HCT116 (cell line): ENCODE data around the gene LYRM4. TPM values are rescaled to one million over a fixed set of nuclear protein-coding genes. Genes with fewer than 3 reads are reported as not detected.

Experiments used
- ATAC-seq: fragments of 200-7000 bp; cut with Tn5 transposase; 2 replicates; pipeline ENCODE4 v1.9.1; 2020; ENCODE audit warnings: mild to moderate bottlenecking, moderate library complexity
- BruUV-seq: library from RNA; stranded (reverse); fragments of 400-500 nt; replicated peaks from 2 replicates; lab custom pipeline; 2021; lab: Mats Ljungman, UMichigan
- CTCF ChIA-PET: fragments of 300-600 bp; sonication (Branson Sonifier 250); formaldehyde crosslinking; loops from one replicate; lab custom pipeline; 2021; ENCODE audit warnings: antibody characterized with exemption; lab: Charles Lee
- POLR2A ChIA-PET: fragments of 300-600, 350-600 bp; sonication (Branson Sonifier 250); formaldehyde crosslinking; loops from one replicate; lab custom pipeline; 2021; ENCODE audit warnings: antibody characterized with exemption; lab: Charles Lee
- RAD21 ChIA-PET, 2 experiments: fragments of 300-600 bp; sonication (Branson Sonifier 250); formaldehyde crosslinking; loops; one replicate each; lab custom pipeline; 2023; ENCODE audit warnings: low total read pairs in 2 of 2; ENCODE audit not compliant: uncharacterized antibody in 2 of 2, unreplicated experiment in 2 of 2, low non-redundant PET in 1 of 2; lab: Charles Lee
- DNase-seq: peaks from one replicate; pipeline ENCODE4 v3.0.0-alpha.2; 2010; ENCODE audit warnings: low read depth, low spot score
- H2AFZ ChIP-seq: fragments of 200-600 bp; shearing (Covaris generic), sonication (generic); 2 replicates; pipeline ENCODE4 v1.6.1; 2017; ENCODE audit warnings: low read depth, mixed run types, mixed read lengths, antibody characterized with exemption, low read length; ENCODE audit not compliant: poor library complexity, severe bottlenecking
- H3K27ac ChIP-seq: 2 replicates; pipeline ENCODE4 v1.5.1; 2012; ENCODE audit warnings: low read depth, low read length
- H3K27me3 ChIP-seq: fragments of 200-600 bp; sonication (generic); 2 replicates; pipeline ENCODE4 v1.6.1; 2016; ENCODE audit warnings: mixed run types, low read length, mixed read lengths; ENCODE audit not compliant: insufficient read depth
- H3K36me3 ChIP-seq, 2 experiments: fragments of 200-500 bp in 1 of 2; fragments of 200-600 bp in 1 of 2; sonication (Bioruptor generic) in 1 of 2; sonication (generic) in 1 of 2; 2 replicates each; pipeline versions ENCODE4 v1.5.1 to v1.6.1; 2014 to 2016; ENCODE audit warnings: low read length in 2 of 2, inconsistent platforms in 1 of 2, mixed read lengths in 1 of 2, mixed run types in 1 of 2; ENCODE audit not compliant: insufficient read depth in 2 of 2, control insufficient read depth in 1 of 2
- H3K4me1 ChIP-seq, 2 experiments: fragments of 200-600 bp in 1 of 2; sonication (generic) in 1 of 2; 2 replicates each; pipeline versions ENCODE4 v1.5.1 to v1.6.1; 2012 to 2017; ENCODE audit warnings: low read length in 2 of 2, inconsistent platforms in 1 of 2, mild to moderate bottlenecking in 1 of 2, mixed read lengths in 1 of 2, mixed run types in 1 of 2, moderate library complexity in 1 of 2; ENCODE audit not compliant: insufficient read depth in 2 of 2, control insufficient read depth in 1 of 2
- H3K4me2 ChIP-seq: fragments of 200-600 bp; sonication (generic); 2 replicates; pipeline ENCODE4 v1.6.1; 2017; ENCODE audit warnings: mixed run types, low read length, mixed read lengths
- H3K4me3 ChIP-seq, 2 experiments: fragments of 200-600 bp in 1 of 2; sonication (generic) in 1 of 2; replicated peaks in 1 of 2; 2 replicates each; pipeline ENCODE4 v1.5.1; 2011 to 2016; ENCODE audit warnings: low read length in 2 of 2, control low read depth in 1 of 2, low read depth in 1 of 2, mild to moderate bottlenecking in 1 of 2, mixed read lengths in 1 of 2, mixed run types in 1 of 2
- H3K79me2 ChIP-seq: fragments of 200-600 bp; sonication (generic); 2 replicates; pipeline ENCODE4 v1.6.1; 2017; ENCODE audit warnings: mild to moderate bottlenecking, mixed run types, low read length, moderate library complexity, mixed read lengths; ENCODE audit not compliant: insufficient read depth
- H3K9ac ChIP-seq: fragments of 200-600 bp; sonication (generic); 2 replicates; pipeline ENCODE4 v1.6.1; 2016; ENCODE audit warnings: low read length, mixed read lengths
- H3K9me2 ChIP-seq: fragments of 200-600 bp; sonication (generic), shearing (Covaris generic); 2 replicates; pipeline ENCODE4 v1.6.1; 2017; ENCODE audit warnings: mixed run types, mild to moderate bottlenecking, moderate library complexity; ENCODE audit not compliant: insufficient read depth
- H3K9me3 ChIP-seq, 2 experiments: fragments of 200-500 bp in 1 of 2; fragments of 200-600 bp in 1 of 2; sonication (Bioruptor generic) in 1 of 2; sonication (generic) in 1 of 2; 2 replicates each; pipeline ENCODE4 v1.6.1; 2014 to 2017; ENCODE audit warnings: low read length in 2 of 2, mixed read lengths in 2 of 2, inconsistent platforms in 1 of 2, low read depth in 1 of 2, mild to moderate bottlenecking in 1 of 2, mixed run types in 1 of 2, moderate library complexity in 1 of 2; ENCODE audit not compliant: control insufficient read depth in 1 of 2, insufficient read depth in 1 of 2
- H4K20me1 ChIP-seq: fragments of 200-600 bp; sonication (generic), shearing (Covaris generic); 2 replicates; pipeline ENCODE4 v1.6.1; 2017; ENCODE audit warnings: mixed run types, mild to moderate bottlenecking, moderate library complexity; ENCODE audit not compliant: insufficient read depth
- CBX3 ChIP-seq: IDR thresholded peaks from 2 replicates; pipeline ENCODE4 v1.6.1; 2012; ENCODE audit warnings: low read depth
- CEBPB ChIP-seq: IDR thresholded peaks from 2 replicates; pipeline ENCODE4 v1.6.1; 2012; ENCODE audit warnings: low read depth
- MAX ChIP-seq: IDR thresholded peaks from 2 replicates; pipeline ENCODE4 v1.6.1; 2012
- POLR2AphosphoS5 ChIP-seq: IDR thresholded peaks from 2 replicates; pipeline ENCODE4 v1.6.1; 2011; ENCODE audit warnings: mild to moderate bottlenecking, low read depth, low read length, moderate library complexity
- REST ChIP-seq: IDR thresholded peaks from 2 replicates; pipeline ENCODE4 v1.6.1; 2012; ENCODE audit warnings: low read depth
- TCF7L2 ChIP-seq: IDR thresholded peaks from 2 replicates; pipeline ENCODE4 v1.7.0; 2011; ENCODE audit warnings: borderline replicate concordance, inconsistent platforms; ENCODE audit not compliant: insufficient read depth, insufficient read length; ENCODE audit errors: extremely low read depth
- YY1 ChIP-seq: IDR thresholded peaks from 2 replicates; pipeline ENCODE4 v1.6.1; 2011; ENCODE audit warnings: low read length, low read depth, moderate library complexity, mild to moderate bottlenecking; ENCODE audit not compliant: insufficient replicate concordance; ENCODE audit errors: extremely low read depth
- ZBTB33 ChIP-seq: IDR thresholded peaks from 2 replicates; pipeline ENCODE4 v1.6.1; 2011; ENCODE audit warnings: mild to moderate bottlenecking, low read length, moderate library complexity; ENCODE audit not compliant: insufficient replicate concordance; ENCODE audit errors: extremely low read depth
- ZNF274 ChIP-seq: fragments of 200-500 bp; sonication (Bioruptor generic); IDR thresholded peaks from 2 replicates; pipeline ENCODE4 v1.6.1; 2014; ENCODE audit warnings: mild to moderate bottlenecking, low read depth, low read length, inconsistent platforms
- intact Hi-C: fragments of 100-400 bp; cut with micrococcal nuclease; formaldehyde crosslinking; loops from 2 replicates; pipeline ENCODE4 v1.10.0; 2022
- total RNA-seq: library from RNA; stranded (reverse); gene quantifications from one replicate; pipeline ENCODE4 v1.2.1, GENCODE V29; 2021; ENCODE audit not compliant: unreplicated experiment

The LYRM4 gene
- total RNA-seq, 1 experiment from 2014 or later = 30.1 TPM

- no peak for TF ChIP-seq ZBTB33
These were observed 98.4 kb downstream of the LYRM4 start (continued) for GRCh38 chr6:5162355-5162754.

GRCh38 chr6:5160206-5160605 lies 100.5 kb downstream of the LYRM4 start:
- Histone ChIP-seq H3K36me3 (no peaks in the 10 kb centered on the region), H2AFZ (no peak overlapping the region), H3K9me3 (no peaks in the 10 kb centered on the region), H3K9me2 (0 out of 2 replicates have a peak, but pooled peaks cover 3% of the 10 kb centered on the region), H4K20me1 (no peaks in the 10 kb centered on the region), H3K4me3 (no peak overlapping the region), H3K4me1 (peaks cover 6 to 15% of the 10 kb centered on the region in 2 experiments; a peak in 3 of 4 replicates), H3K27ac (no peak overlapping the region), H3K79me2 (no peaks in the 10 kb centered on the region; the same call in 1 of the 2 replicates), H3K9ac (no peak overlapping the region), H3K27me3 (no peaks in the 10 kb centered on the region), H3K4me2 (no peak overlapping the region)
- ChIA-PET POLR2A (no interaction called here), CTCF (interaction anchor here (1.9 kb wide), 1 partner anchor 16 kb away, joined by 5 read pairs; no protein-coding TSS in a partner anchor), RAD21 (no interaction called here)
- intact Hi-C loops = no loop called here
- no TSS peak for BruUV-seq
- TF ChIP-seq TCF7L2 = no peak
- TF ChIP-seq CEBPB = no peak
- no peak for TF ChIP-seq POLR2AphosphoS5
- no peak for TF ChIP-seq ZNF274
- TF ChIP-seq CBX3 = no peak
- no peak for TF ChIP-seq MAX
- TF ChIP-seq YY1 = no peak
- TF ChIP-seq REST = no peak
- ATAC-seq (no peak), DNase-seq (no peak)
